GM21737 (cell line): ENCODE results near the gene PIK3C2A.

Source experiments
- ATAC-seq: cut with Tn5 transposase; IDR thresholded peaks from one replicate; pipeline ENCODE4 v1.9.1; 2021; ENCODE audit warnings: mild to moderate bottlenecking, moderate library complexity; ENCODE audit not compliant: unreplicated experiment

The PIK3C2A gene

DNA sequence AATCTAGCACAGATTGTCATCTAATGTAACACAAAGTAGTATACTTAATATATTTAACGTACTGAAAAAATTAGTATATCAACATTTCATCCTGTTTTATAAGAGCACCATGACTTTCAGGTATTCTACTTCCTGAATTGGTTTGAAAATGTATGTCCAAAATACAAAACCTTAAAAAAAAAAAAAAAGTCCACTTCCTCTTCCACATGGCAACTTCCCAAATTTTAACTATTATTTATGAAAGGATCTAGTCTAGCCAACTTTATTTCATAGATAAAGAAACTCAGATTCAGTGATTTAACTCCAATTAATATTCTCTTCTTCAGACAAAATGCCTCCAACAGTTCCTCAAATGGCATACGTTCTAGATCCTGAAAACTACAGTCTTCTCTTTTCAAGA is 44.0 kb downstream of the PIK3C2A start:
- ATAC-seq, result no peak

- no peak for ATAC-seq
Measured at GRCh38 chr11:17163291-17163690, 44.5 kb downstream of the PIK3C2A start.

GRCh38 chr11:17162376-17162775 is 45.4 kb downstream of the PIK3C2A start:
- no peak for ATAC-seq

DNA sequence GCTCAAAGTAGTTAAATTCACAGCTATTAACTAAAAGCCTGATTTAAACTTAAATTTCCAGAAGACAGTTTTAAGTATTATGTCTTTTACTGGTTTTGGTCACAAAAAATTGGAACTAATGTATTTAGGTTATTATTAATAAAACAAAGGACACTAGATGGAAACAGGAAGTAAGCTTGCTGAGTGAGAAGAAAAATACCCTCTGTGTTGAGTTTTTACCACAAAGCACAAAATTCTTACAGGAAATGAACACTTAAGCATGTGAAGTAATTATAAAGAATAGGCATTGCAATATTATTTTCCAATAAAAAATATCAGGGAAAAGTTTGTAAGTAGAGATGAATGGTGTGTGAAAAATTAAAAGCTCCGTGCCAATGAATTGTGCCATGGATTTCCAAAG is 46.3 kb downstream of the PIK3C2A start:
- no peak for ATAC-seq

- ATAC-seq, result no peak
Measured at GRCh38 chr11:17159441-17159840, 48.3 kb downstream of the PIK3C2A start.
